ENCODE measurements around the gene DAB1. TPM values are rescaled to one million over a fixed set of nuclear protein-coding genes. Genes with fewer than 3 reads are reported as not detected.

DAB1 gene
- total RNA-seq, 1 donor from 2014 or later = 3.1 TPM

DNA sequence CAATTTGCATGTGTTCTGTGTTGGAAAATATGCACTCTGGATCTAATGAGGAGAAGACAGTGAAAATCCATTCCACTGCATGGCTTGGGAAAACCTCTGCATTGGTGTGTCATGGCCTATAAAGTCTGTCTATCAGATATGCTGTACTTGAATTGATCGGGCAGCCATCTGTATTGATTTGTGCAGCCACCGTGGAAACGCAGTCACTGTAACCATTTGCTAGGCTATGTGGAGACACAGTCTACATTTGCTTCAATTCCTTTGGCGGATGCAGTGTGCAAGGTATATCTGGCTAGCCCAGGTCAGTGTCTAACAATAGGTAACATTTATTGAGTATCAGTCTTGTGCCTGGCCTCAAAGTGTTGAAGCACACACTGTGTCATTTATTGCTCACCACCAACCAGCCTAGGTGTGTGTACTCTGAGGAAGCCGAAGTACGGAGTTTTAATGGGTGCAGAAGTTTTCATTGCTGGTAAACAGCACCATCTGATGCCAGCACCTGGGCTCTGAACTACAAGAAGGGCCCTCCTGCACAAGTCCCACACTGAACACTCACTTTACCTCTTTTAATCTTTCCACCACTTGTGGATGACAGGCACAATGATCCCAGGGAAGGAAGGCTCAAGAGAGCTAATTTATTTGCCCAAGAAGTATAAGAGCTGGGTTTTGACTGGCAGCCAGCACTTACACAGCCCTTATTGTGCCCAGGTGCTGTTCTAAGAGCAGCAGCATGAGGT, 83.4 kb downstream of the DAB1 start:
- Mint-ChIP-seq H3K27ac (ENCODE audit: unreplicated experiment) (no peak overlapping the region), H3K36me3 (ENCODE audit: unreplicated experiment) (no peaks in the 10 kb centered on the region), H3K4me3 (ENCODE audit: unreplicated experiment) (no peak overlapping the region), H3K27me3 (ENCODE audit: unreplicated experiment) (peaks cover 2% of the 10 kb centered on the region), H3K4me1 (ENCODE audit: low read depth, unreplicated experiment) (peaks cover 16% of the 10 kb centered on the region), H3K9me3 (ENCODE audit: unreplicated experiment) (peaks cover 3% of the 10 kb centered on the region)
- TF ChIP-seq CTCF (IDR thresholded peaks at IDR 0.05; ENCODE audit: partially characterized antibody, unreplicated experiment) = no peak
- peak; percentile 27 for DNase-seq

DNA sequence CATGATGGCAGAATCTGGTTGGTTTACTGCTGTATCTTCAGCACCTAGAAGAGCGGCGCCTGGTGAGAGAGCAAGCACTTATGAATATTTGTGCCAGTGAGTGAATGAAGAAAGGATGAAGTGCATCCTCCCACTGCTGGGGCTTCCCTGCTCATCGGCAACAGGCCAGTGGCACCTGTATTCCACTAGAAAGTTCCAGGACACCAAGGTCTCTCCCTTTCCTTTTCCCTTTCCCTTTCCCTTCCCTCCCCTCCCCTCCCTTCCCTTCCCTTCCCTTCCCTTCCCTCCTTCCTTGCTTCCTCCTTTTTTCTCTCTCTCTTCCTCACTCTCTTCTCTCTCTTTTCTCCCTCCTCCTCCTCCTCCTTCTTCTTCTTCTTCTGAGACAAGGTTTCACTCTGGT, 86.2 kb downstream of the DAB1 start:
- Mint-ChIP-seq H3K4me1 (ENCODE audit: low read depth, unreplicated experiment) (peaks cover 16% of the 10 kb centered on the region), H3K4me3 (ENCODE audit: unreplicated experiment) (no peak overlapping the region), H3K27me3 (ENCODE audit: unreplicated experiment) (peaks cover 2% of the 10 kb centered on the region), H3K36me3 (ENCODE audit: unreplicated experiment) (no peaks in the 10 kb centered on the region), H3K27ac (ENCODE audit: unreplicated experiment) (no peak overlapping the region), H3K9me3 (ENCODE audit: unreplicated experiment) (peaks cover 2% of the 10 kb centered on the region)
- no peak for DNase-seq
- TF ChIP-seq CTCF (IDR thresholded peaks at IDR 0.05; ENCODE audit: partially characterized antibody, unreplicated experiment) = no peak

- peaks cover 13% of the 10 kb centered on the region for H3K4me1 Mint-ChIP-seq (ENCODE audit: low read depth, unreplicated experiment)
Observed at GRCh38 chr1:57336793-57337192, 87.1 kb downstream of the DAB1 start.

GRCh38 chr1:57331620-57332019, 92.2 kb downstream of the DAB1 start:
- DNase-seq = no peak
- no peak for TF ChIP-seq CTCF (IDR thresholded peaks at IDR 0.05; ENCODE audit: partially characterized antibody, unreplicated experiment)
- no peaks in the 10 kb centered on the region for H3K36me3 Mint-ChIP-seq (ENCODE audit: unreplicated experiment)
- peaks cover 2% of the 10 kb centered on the region for H3K9me3 Mint-ChIP-seq (ENCODE audit: unreplicated experiment)
- peaks cover 8% of the 10 kb centered on the region for H3K4me1 Mint-ChIP-seq (ENCODE audit: low read depth, unreplicated experiment)
- H3K27me3 Mint-ChIP-seq (ENCODE audit: unreplicated experiment) = no peaks in the 10 kb centered on the region
- no peak overlapping the region for H3K4me3 Mint-ChIP-seq (ENCODE audit: unreplicated experiment)
- H3K27ac Mint-ChIP-seq (ENCODE audit: unreplicated experiment) = no peak overlapping the region

More at GRCh38 chr1:57336793-57337192, 87.1 kb downstream of the DAB1 start:
- Mint-ChIP-seq H3K36me3 (ENCODE audit: unreplicated experiment) (no peaks in the 10 kb centered on the region), H3K4me3 (ENCODE audit: unreplicated experiment) (no peak overlapping the region), H3K27ac (ENCODE audit: unreplicated experiment) (no peak overlapping the region), H3K27me3 (ENCODE audit: unreplicated experiment) (no peaks in the 10 kb centered on the region), H3K9me3 (ENCODE audit: unreplicated experiment) (no peaks in the 10 kb centered on the region)
- DNase-seq = no peak
- no peak for TF ChIP-seq CTCF (IDR thresholded peaks at IDR 0.05; ENCODE audit: partially characterized antibody, unreplicated experiment)

- Mint-ChIP-seq H3K27me3 (ENCODE audit: unreplicated experiment) (no peaks in the 10 kb centered on the region), H3K36me3 (ENCODE audit: unreplicated experiment) (no peaks in the 10 kb centered on the region), H3K4me1 (ENCODE audit: low read depth, unreplicated experiment) (peaks cover 8% of the 10 kb centered on the region), H3K4me3 (ENCODE audit: unreplicated experiment) (no peak overlapping the region), H3K27ac (ENCODE audit: unreplicated experiment) (no peak overlapping the region), H3K9me3 (ENCODE audit: unreplicated experiment) (peaks cover 2% of the 10 kb centered on the region)
- TF ChIP-seq CTCF (IDR thresholded peaks at IDR 0.05; ENCODE audit: partially characterized antibody, unreplicated experiment) = no peak
- DNase-seq = no peak
Observed at GRCh38 chr1:57329937-57330336, 93.9 kb downstream of the DAB1 start.

Measured in glutamatergic neuron (in vitro differentiated cells).